ENCODE data around the gene CCL11.

The CCL11 gene

DNA sequence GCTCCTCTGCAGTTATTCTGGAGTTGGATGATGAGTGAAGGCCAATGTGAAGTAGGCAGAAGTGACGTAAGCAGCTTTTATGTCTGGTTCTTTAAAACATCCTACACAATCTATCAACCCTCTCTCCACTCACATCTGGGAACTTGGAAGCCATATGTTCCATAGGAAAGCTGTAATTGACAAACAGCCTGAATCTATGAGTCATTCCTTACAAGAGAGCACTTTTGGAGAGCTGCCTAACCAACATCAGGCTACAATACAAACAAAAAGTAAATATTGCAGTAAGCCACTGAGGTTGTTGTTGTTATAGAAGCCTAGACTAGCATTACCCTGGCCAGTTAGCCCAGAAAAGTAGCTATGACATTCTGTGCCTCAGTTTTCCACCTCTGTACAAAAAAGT lies 9.7 kb upstream of the CCL11 start:
- DNase-seq (ENCODE audit: low spot score): no peak
- Histone ChIP-seq H3K4me3 (no peak overlapping the region), H3K27ac (no peak overlapping the region)
- TF ChIP-seq CTCF (IDR thresholded peaks at IDR 0.05): no peak

- Histone ChIP-seq H3K27ac (no peak overlapping the region), H3K4me3 (no peak overlapping the region)
- TF ChIP-seq CTCF (IDR thresholded peaks at IDR 0.05): no peak
- DNase-seq (ENCODE audit: low spot score): no peak
Measured at GRCh38 chr17:34276826-34277225, 8.7 kb upstream of the CCL11 start.

GRCh38 chr17:34283571-34283970 lies 2.0 kb upstream of the CCL11 start:
- no peak for DNase-seq (ENCODE audit: low spot score)
- TF ChIP-seq CTCF (IDR thresholded peaks at IDR 0.05): no peak
- H3K27ac ChIP-seq: no peak overlapping the region
- no peak overlapping the region for H3K4me3 ChIP-seq

DNA sequence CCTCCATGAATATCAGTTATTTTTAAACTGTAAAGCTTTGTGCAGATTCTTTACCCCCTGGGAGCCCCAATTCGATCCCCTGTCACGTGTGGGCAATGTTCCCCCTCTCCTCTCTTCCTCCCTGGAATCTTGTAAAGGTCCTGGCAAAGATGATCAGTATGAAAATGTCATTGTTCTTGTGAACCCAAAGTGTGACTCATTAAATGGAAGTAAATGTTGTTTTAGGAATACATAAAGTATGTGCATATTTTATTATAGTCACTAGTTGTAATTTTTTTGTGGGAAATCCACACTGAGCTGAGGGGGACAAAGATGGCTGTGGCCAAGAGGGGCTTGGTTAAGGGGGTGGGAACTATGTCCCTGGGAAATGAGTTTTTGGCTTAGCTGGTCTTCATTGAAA lies 2.3 kb downstream of the CCL11 start:
- Histone ChIP-seq H3K27ac (no peak overlapping the region), H3K4me3 (no peak overlapping the region)
- DNase-seq (ENCODE audit: low spot score): peak; percentile 2
- no peak for TF ChIP-seq CTCF (IDR thresholded peaks at IDR 0.05)

GRCh38 chr17:34290586-34290985 lies 5.0 kb downstream of the CCL11 start:
- H3K27ac ChIP-seq: no peak overlapping the region

DNA sequence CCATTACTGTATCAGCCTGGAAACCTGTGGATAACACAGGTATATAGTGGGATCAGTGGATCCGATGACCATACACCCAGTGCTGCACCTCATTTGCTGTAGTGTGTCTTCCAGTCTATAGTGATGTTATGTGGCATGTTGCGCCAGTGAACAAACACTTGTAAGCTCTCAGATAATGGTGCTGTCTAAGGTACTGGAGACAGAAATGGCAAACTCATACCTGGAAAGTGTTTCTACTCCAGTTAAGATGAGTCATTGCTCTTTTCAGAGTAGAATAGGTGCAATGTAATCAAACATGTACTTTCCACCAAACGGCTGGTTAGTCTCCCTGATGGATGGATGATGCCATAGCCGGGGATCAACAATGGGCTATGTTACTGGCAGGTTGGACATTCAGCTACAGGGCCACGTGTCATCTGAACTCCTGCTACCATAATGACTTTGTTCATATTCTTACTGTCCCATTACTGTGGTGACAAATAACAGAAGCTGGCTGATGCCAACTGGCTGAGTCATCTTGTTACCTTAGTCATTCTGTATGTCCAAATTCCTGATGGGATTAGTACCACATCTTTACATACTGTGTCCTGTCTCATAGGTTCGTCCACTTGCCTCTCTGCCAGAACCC lies 6.3 kb downstream of the CCL11 start:
- Histone ChIP-seq H3K27ac (no peak overlapping the region), H3K4me3 (no peak overlapping the region)
- peak; percentile 19 for DNase-seq (ENCODE audit: low spot score)
- no peak for TF ChIP-seq CTCF (IDR thresholded peaks at IDR 0.05)

More at GRCh38 chr17:34290586-34290985, 5.0 kb downstream of the CCL11 start:
- H3K4me3 ChIP-seq: no peak overlapping the region
- no peak for TF ChIP-seq CTCF (IDR thresholded peaks at IDR 0.05)
- peak; percentile 24 for DNase-seq (ENCODE audit: low spot score)

DNA sequence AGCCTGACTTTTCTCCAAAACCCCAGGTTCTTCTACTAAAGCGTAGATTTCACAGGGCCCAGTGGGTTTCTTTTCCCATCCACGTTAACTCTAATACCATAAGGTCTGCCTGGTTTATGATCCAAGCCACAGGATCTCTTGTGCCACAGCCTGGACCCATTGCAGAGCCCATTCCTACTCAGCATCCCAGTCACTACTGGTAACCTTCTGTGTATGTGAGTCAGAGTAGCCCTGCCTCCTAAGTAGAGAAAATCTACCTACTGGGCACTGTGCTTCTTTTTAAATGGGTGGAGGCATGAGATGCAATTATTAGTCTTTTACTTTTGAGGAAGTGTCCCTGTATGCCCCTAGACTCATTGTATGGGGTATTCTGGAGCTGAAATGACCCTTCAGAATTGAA lies 13.5 kb downstream of the CCL11 start:
- DNase-seq (ENCODE audit: low spot score): no peak
- no peak overlapping the region for H3K27ac ChIP-seq
- no peak for TF ChIP-seq CTCF (IDR thresholded peaks at IDR 0.05)
- H3K4me3 ChIP-seq: no peak overlapping the region

All from coronary artery (tissue), 2 donors.